ENCODE measurements around the gene TRAP1. TPM values are rescaled to one million over a fixed set of nuclear protein-coding genes. Genes with fewer than 3 reads are reported as not detected.

TRAP1 gene
- total RNA-seq, 2 experiments from 2014 or later, result 68.0 to 75.9 TPM

DNA sequence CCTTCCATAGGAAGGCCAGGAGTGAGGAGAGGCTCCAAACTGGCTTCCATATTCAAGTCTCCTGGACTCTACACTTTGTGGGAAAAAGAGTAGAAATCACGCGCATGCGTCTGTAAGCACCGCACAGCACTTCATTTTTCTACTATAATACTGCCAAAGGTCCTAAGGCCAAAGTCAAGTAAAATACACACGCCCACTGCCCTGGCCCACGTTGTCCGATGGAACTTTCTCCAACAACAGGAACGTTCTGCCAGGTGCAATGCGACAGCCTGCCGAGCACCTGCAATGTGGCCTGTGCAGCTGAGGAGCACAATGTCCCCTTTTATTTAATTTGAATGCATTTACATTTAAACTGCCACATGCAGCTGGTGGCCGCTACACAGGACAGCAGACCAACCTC lies 39.3 kb downstream of the TRAP1 start:
- Mint-ChIP-seq H3K27me3 (no peaks in the 10 kb centered on the region), H3K27ac (no peak overlapping the region), H3K36me3 (ENCODE audit: low read depth) (peaks cover 81% of the 10 kb centered on the region), H3K4me3 (no peak overlapping the region), H3K9me3 (no peaks in the 10 kb centered on the region), H3K4me1 (ENCODE audit: low read depth) (no peaks in the 10 kb centered on the region)
- intact Hi-C loops (cut with DNase I, micrococcal nuclease), result no loop called here
- CTCF ChIA-PET, result no interaction called here
- no peaks in the 10 kb centered on the region for H3K4me1 ChIP-seq (ENCODE audit: insufficient read depth, low read length)
- peaks cover 80% of the 10 kb centered on the region for H3K36me3 ChIP-seq (ENCODE audit: insufficient read depth, low read length)
- no peaks in the 10 kb centered on the region for H3K27me3 ChIP-seq (ENCODE audit: control insufficient read depth in 1 of 2, insufficient read depth in 2 of 2, low read length in 2 of 2)
- no peak for ATAC-seq (ENCODE audit: poor library complexity)
- TF ChIP-seq, protein P1, sequence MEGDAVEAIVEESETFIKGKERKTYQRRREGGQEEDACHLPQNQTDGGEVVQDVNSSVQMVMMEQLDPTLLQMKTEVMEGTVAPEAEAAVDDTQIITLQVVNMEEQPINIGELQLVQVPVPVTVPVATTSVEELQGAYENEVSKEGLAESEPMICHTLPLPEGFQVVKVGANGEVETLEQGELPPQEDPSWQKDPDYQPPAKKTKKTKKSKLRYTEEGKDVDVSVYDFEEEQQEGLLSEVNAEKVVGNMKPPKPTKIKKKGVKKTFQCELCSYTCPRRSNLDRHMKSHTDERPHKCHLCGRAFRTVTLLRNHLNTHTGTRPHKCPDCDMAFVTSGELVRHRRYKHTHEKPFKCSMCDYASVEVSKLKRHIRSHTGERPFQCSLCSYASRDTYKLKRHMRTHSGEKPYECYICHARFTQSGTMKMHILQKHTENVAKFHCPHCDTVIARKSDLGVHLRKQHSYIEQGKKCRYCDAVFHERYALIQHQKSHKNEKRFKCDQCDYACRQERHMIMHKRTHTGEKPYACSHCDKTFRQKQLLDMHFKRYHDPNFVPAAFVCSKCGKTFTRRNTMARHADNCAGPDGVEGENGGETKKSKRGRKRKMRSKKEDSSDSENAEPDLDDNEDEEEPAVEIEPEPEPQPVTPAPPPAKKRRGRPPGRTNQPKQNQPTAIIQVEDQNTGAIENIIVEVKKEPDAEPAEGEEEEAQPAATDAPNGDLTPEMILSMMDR (IDR thresholded peaks at IDR 0.05), result no peak
- POLR2A ChIA-PET, result interaction anchor here (0.6 kb wide), 1 partner anchor 896 kb away, joined by 3 read pairs; no protein-coding TSS in a partner anchor
- no peak overlapping the region for H3K4me3 ChIP-seq (ENCODE audit: low read length)
- no peak overlapping the region for H3K27ac ChIP-seq (ENCODE audit: low read depth in 1 of 2, low read length in 2 of 2)
- no peak for DNase-seq
- no peaks in the 10 kb centered on the region for H3K9me3 ChIP-seq (ENCODE audit: control insufficient read depth in 1 of 2, insufficient read depth in 1 of 2, low read length in 2 of 2)

DNA sequence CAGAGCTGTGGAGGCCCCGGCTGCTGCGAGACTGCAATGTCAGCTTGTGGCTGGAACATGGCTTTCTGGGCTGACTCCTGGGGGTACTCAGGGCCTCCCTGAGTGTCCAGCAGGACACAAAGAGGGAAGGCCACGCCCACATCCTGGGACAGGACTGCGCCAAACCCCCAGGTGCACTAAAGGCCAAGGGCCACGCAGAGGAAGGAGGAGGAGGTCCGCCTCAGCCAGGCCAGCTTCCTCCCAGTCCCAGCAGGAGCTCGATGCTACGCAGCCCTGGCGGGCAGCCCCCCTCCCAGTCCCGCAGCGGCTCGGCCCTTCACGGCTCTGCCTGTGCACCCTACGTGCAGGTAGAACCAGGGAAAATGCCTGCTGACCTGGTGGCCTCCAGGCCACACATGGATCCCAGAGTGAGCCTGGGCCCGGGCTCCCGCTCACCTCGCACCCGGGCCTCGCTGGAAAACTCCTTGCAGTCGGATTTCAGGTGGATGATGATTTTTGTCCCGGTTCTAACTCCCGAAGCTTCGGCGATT lies 41.7 kb downstream of the TRAP1 start:
- Mint-ChIP-seq H3K4me1 (ENCODE audit: low read depth) (no peaks in the 10 kb centered on the region), H3K9me3 (no peaks in the 10 kb centered on the region), H3K36me3 (ENCODE audit: low read depth) (peaks cover 73% of the 10 kb centered on the region), H3K27me3 (no peaks in the 10 kb centered on the region), H3K4me3 (no peak overlapping the region), H3K27ac (no peak overlapping the region)
- DNase-seq (no peak), ATAC-seq (ENCODE audit: poor library complexity) (no peak)
- no peak overlapping the region for H3K4me3 ChIP-seq (ENCODE audit: low read length)
- ChIA-PET POLR2A (no interaction called here), CTCF (no interaction called here)
- intact Hi-C loops (cut with DNase I, micrococcal nuclease), result no loop called here
- TF ChIP-seq, protein P1 (IDR thresholded peaks at IDR 0.05), result no peak
- H3K27ac ChIP-seq (ENCODE audit: low read depth in 1 of 2, low read length in 2 of 2), result no peak overlapping the region
- no peaks in the 10 kb centered on the region for H3K4me1 ChIP-seq (ENCODE audit: insufficient read depth, low read length)
- H3K36me3 ChIP-seq (ENCODE audit: insufficient read depth, low read length), result peaks cover 83% of the 10 kb centered on the region
- H3K27me3 ChIP-seq (ENCODE audit: control insufficient read depth in 1 of 2, insufficient read depth in 2 of 2, low read length in 2 of 2), result no peaks in the 10 kb centered on the region
- no peaks in the 10 kb centered on the region for H3K9me3 ChIP-seq (ENCODE audit: control insufficient read depth in 1 of 2, insufficient read depth in 1 of 2, low read length in 2 of 2)

- no peak overlapping the region for H3K27ac Mint-ChIP-seq
- Histone ChIP-seq H3K27ac (ENCODE audit: low read depth in 1 of 2, low read length in 2 of 2) (no peak overlapping the region), H3K4me1 (ENCODE audit: insufficient read depth, low read length) (no peaks in the 10 kb centered on the region), H3K36me3 (ENCODE audit: insufficient read depth, low read length) (peaks cover 80% of the 10 kb centered on the region), H3K27me3 (ENCODE audit: control insufficient read depth in 1 of 2, insufficient read depth in 2 of 2, low read length in 2 of 2) (no peaks in the 10 kb centered on the region), H3K4me3 (ENCODE audit: low read length) (no peak overlapping the region), H3K9me3 (ENCODE audit: control insufficient read depth in 1 of 2, insufficient read depth in 1 of 2, low read length in 2 of 2) (no peaks in the 10 kb centered on the region)
- TF ChIP-seq, protein P1 (IDR thresholded peaks at IDR 0.05), result no peak
- DNase-seq, result no peak
- no peak overlapping the region for H3K4me3 Mint-ChIP-seq
- ChIA-PET CTCF (no interaction called here), POLR2A (no interaction called here)
- ATAC-seq (ENCODE audit: poor library complexity), result no peak
- intact Hi-C loops (cut with DNase I, micrococcal nuclease), result no loop called here
- H3K36me3 Mint-ChIP-seq (ENCODE audit: low read depth), result peaks cover 68% of the 10 kb centered on the region
- no peaks in the 10 kb centered on the region for H3K27me3 Mint-ChIP-seq
- no peaks in the 10 kb centered on the region for H3K4me1 Mint-ChIP-seq (ENCODE audit: low read depth)
- no peaks in the 10 kb centered on the region for H3K9me3 Mint-ChIP-seq
Observed at GRCh38 chr16:3674513-3675295, 42.6 kb downstream of the TRAP1 start.

Data from CD4-positive, alpha-beta T cell (primary cell).